GM20000 (cell line): ENCODE data around the gene MXD4.
"Not testable (repeated sequence)": the region's sequence is repeated elsewhere in the genome, so short reads cannot be mapped to it uniquely, and the experiment has no call there.

Experiments
- DNase-seq: peaks from one replicate; pipeline ENCODE4 v3.0.0; 2012; ENCODE audit warnings: low spot score
- TF ChIP-seq, protein P1 (sequence below): IDR thresholded peaks from 2 replicates; pipeline ENCODE4 v1.5.1; 2012; ENCODE audit warnings: mild to moderate bottlenecking, control low read depth; ENCODE audit errors: extremely low read depth, missing control alignments

The MXD4 gene

DNA sequence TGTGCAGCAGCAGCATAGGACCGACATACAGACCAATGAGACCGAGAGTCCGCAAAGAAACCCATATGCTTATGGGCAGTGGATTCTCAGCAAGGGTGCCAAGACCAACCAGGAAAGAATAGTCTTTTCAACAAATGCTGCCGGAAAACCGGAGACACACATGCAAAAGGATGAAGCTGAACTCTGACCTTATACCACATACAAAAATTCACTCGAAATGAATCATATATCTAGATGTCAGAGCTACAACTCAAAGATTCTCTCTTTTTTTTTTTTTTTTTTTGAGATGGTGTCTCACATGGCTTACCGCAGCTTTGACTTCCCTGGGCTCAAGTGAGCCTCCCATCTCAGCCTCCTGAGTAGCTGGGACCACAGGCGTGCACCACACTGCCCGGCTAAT lies 16.0 kb upstream of the MXD4 start:
- TF ChIP-seq, protein P1, sequence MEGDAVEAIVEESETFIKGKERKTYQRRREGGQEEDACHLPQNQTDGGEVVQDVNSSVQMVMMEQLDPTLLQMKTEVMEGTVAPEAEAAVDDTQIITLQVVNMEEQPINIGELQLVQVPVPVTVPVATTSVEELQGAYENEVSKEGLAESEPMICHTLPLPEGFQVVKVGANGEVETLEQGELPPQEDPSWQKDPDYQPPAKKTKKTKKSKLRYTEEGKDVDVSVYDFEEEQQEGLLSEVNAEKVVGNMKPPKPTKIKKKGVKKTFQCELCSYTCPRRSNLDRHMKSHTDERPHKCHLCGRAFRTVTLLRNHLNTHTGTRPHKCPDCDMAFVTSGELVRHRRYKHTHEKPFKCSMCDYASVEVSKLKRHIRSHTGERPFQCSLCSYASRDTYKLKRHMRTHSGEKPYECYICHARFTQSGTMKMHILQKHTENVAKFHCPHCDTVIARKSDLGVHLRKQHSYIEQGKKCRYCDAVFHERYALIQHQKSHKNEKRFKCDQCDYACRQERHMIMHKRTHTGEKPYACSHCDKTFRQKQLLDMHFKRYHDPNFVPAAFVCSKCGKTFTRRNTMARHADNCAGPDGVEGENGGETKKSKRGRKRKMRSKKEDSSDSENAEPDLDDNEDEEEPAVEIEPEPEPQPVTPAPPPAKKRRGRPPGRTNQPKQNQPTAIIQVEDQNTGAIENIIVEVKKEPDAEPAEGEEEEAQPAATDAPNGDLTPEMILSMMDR: no peak
- DNase-seq: no peak

DNA sequence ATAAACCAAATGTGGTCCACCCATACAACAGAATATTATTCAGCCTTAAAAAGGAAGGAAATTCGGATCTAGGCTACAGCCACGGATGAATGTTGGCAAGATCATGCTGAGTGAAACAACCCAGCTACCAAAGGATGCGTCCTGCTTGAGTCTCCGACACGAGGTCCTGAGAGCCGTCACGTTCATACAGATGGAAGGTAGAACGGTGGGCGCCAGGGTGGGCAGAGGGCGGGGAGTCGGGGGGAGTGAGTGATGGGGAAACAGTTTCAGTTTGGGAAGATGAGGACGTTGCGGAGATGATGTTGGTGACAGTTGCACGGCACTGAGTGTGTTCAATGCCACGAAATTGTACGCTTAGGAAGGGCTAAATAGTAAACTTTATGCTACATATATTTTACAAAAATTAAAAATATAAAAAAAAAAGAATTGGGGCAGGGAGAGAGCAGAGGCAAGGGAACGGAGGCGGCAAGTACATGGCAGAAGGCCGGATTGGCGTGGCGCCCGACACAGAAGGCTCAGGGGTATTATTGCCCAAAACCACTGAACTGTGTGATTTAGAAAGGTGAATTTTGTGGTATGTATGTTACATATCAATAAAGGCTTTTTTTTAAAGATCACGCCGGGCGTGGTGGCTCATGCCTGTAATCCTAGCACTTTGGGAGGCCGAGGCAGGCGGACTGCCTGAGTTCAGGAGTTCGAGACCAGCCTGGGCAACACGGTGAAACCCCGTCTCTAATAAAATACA lies 14.8 kb upstream of the MXD4 start:
- TF ChIP-seq, protein P1: no peak
- no peak for DNase-seq

DNA sequence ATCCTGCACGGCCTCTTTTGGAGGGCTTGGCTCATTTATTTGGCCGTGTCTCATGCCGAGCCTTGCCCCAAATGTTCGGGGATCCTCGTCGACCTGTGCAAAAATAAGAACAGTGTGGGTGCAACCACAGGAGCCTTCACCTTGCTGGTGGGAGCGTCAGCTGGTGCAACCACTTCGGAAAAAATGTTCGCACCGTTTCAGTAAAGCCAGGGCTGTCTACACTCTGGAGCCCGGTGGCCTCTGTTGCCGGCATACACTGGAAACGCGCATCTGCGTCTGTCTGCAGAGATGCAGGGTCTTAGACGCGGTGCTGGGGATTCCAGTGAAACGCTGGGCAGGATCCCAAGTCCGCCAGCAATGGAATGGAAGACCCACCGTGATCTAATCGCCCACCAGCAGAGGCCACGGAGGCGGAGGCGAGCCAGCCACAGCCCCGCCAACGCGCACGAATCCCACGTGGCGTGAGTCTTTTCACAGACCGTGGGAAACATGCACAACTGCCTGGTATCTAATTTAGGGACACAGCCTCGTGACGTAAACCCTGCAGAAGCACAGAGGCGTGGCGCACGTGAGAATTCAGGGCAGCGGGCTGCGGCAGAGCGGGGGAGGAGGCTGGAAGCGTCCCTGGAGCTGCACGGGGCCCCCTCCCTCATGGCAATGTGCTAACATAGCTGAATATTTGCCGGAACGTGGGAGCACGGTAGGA lies 13.8 kb upstream of the MXD4 start:
- DNase-seq: no peak
- TF ChIP-seq, protein P1: no peak

DNA sequence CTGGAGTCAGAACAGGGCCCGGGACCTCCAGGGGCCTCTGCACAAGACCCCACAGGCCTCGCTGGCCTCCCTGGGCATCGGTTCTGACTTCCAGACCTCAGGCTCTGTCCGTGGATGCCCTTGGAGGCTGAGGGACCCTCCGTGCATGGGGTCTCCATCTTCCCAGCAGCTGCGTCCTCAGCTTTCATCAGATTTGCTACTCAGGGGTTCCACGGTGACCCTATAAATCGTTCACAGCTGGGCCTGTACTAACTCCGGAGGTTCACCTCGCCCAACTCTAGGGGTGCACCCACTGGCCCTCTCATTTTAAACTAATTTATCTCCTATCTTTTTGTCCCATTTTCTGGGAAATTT lies 13.1 kb upstream of the MXD4 start:
- not testable (repeated sequence) for DNase-seq

DNA sequence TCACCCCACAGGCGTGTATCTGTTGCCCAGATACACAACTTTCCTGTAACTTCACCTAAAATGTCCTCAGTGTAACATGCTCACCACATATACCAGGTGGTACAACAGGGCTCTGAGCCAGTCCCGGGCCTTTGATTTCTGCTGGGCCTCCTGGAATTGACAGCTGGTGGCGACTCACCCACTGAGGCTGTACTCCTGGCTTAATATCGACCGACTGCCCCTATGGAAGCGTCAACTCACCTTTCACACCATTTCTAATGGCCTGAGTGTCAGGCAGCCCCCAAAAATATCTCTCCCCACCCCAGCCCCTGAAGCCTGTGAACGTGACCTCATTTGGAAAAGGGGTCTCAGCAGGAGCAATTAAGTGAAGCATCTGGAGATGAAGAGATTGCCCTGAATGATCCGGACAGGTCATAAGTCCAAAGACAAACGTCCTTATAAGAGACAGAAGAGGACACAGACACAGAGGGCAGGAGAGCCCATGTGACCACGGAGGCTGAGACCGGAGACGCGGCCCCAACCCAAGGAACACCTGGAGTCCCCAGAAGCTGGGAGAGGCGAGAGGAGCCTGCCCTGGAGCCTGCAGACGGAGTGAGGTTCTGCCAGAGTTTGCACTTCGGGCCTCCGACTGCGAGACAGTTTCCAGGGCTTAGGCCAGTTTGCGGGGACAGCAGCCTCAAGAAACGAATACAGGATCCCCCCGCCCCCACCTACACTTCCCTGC lies 12.6 kb upstream of the MXD4 start:
- TF ChIP-seq, protein P1: no peak
- no peak for DNase-seq

DNA sequence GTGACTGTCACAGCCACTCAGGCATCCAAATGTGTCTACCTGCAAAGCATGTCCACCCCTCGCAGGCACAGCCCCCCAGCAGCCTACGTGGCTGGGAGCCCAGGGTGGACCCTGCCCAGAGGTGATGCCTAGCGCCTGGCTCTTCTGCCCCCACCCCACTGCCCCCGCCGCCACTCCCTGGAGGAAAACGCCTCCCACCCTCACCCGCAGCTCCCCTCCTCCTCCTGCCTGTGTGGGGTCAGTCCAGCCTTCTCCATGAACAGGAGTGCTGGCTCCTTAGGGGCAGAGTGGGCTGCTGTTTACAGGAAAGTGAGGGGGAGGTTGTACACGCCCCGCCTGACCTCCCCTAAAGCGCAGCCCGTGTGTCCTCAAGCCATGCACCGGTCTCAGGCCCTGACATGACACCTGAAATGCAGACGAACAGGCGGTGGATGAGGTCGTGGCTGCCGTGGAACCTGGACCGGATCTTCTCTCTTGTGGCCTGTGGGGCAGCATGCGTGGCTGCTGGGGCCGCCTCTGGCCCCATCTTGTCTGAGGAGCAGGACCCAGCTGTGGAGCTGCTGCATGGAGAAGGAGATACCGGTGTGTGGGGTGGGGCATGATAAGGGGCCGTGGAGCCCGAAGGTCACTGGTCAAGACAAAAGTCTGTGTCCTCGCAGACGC lies 11.9 kb upstream of the MXD4 start:
- TF ChIP-seq, protein P1: no peak
- DNase-seq: no peak

DNA sequence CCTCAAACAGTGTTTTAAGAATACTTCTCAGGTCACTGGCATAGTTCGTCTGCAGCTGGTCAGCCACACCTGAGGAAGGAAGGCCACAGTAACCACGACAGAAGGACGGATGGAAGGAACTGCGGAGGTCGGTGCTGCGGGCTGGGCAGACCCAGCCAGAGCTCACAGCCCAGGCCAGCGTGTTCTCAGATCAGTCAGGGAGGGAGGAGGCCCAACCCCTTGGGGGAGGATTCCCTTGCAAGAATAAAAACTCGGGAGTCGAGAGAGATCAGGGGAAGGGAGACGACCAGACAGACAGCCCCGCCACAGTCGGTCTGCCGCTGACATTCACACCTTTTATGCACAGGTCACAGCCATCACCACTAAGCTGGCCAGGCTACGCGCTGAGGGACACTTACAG lies 11.3 kb upstream of the MXD4 start:
- DNase-seq: no peak
- TF ChIP-seq, protein P1: no peak
